OCI-LY1 (cell line): ENCODE data around the gene FITM2.

Experiments used
- H2AFZ ChIP-seq: fragments of 200-600 bp; sonication (generic), shearing (Covaris generic); 2 replicates; pipeline ENCODE4 v1.6.0; 2014; ENCODE audit warnings: antibody characterized with exemption, mild to moderate bottlenecking, low read length
- H3F3A ChIP-seq: fragments of 200-600 bp; sonication (generic), shearing (Covaris generic); 2 replicates; pipeline ENCODE4 v1.6.0; 2014; ENCODE audit warnings: mild to moderate bottlenecking, antibody characterized with exemption, low read length, moderate library complexity; ENCODE audit not compliant: insufficient read depth
- H3K27ac ChIP-seq: fragments of 200-600 bp; sonication (generic); 2 replicates; pipeline ENCODE4 v1.5.1; 2014; ENCODE audit warnings: low read length, mixed run types, mild to moderate bottlenecking, low read depth; ENCODE audit not compliant: poor library complexity, severe bottlenecking
- H3K27me3 ChIP-seq: fragments of 200-600 bp; sonication (generic); 2 replicates; pipeline ENCODE4 v1.6.0; 2014; ENCODE audit warnings: antibody characterized with exemption, mild to moderate bottlenecking, low read length, moderate library complexity; ENCODE audit not compliant: insufficient read depth
- H3K36me3 ChIP-seq: fragments of 200-600 bp; sonication (generic); 2 replicates; pipeline ENCODE4 v1.6.1; 2014; ENCODE audit warnings: mild to moderate bottlenecking, antibody characterized with exemption, low read length, moderate library complexity, mixed read lengths; ENCODE audit not compliant: insufficient read depth
- H3K4me1 ChIP-seq: fragments of 200-600 bp; sonication (generic); 2 replicates; pipeline ENCODE4 v1.5.1; 2014; ENCODE audit warnings: mild to moderate bottlenecking, low read length, moderate library complexity; ENCODE audit not compliant: insufficient read depth, severe bottlenecking
- H3K4me2 ChIP-seq: fragments of 200-600 bp; sonication (generic), shearing (Covaris generic); 2 replicates; pipeline ENCODE4 v1.6.1; 2014; ENCODE audit warnings: low read length
- H3K4me3 ChIP-seq: fragments of 200-600 bp; sonication (generic); 2 replicates; pipeline ENCODE4 v1.5.1; 2014; ENCODE audit warnings: low read length, low read depth, mild to moderate bottlenecking, mixed read lengths; ENCODE audit not compliant: poor library complexity, severe bottlenecking
- H3K79me2 ChIP-seq: fragments of 200-600 bp; shearing (Covaris generic); 2 replicates; pipeline ENCODE4 v1.6.1; 2016; ENCODE audit warnings: mixed run types, low read length, mixed read lengths; ENCODE audit not compliant: insufficient read depth
- H3K9ac ChIP-seq: fragments of 200-600 bp; sonication (generic), shearing (Covaris generic); 2 replicates; pipeline ENCODE4 v1.6.1; 2014; ENCODE audit warnings: mild to moderate bottlenecking, low read length, mixed read lengths
- H3K9me2 ChIP-seq: fragments of 200-600 bp; sonication (generic), shearing (Covaris generic); 2 replicates; pipeline ENCODE4 v1.6.1; 2014; ENCODE audit warnings: low read depth, mild to moderate bottlenecking, low read length, mixed read lengths
- H3K9me3 ChIP-seq: fragments of 200-600 bp; shearing (Covaris generic); 2 replicates; pipeline ENCODE4 v1.6.1; 2014; ENCODE audit warnings: low read length, mixed read lengths
- H4K20me1 ChIP-seq: fragments of 200-600 bp; sonication (generic), shearing (Covaris generic); 2 replicates; pipeline ENCODE4 v1.6.0; 2016; ENCODE audit warnings: mild to moderate bottlenecking, low read length; ENCODE audit not compliant: insufficient read depth
- CTCF ChIP-seq: fragments of 200-600 bp; sonication (generic), shearing (Covaris generic); IDR thresholded peaks from 2 replicates; pipeline ENCODE4 v1.5.1; 2017; ENCODE audit warnings: mild to moderate bottlenecking, antibody characterized with exemption, low read length, moderate library complexity, mixed read lengths
- EZH2 ChIP-seq: fragments of 200-600 bp; sonication (generic), shearing (Covaris generic); IDR thresholded peaks from 2 replicates; pipeline ENCODE4 v1.8.0; 2017; ENCODE audit warnings: borderline replicate concordance, mixed run types, mild to moderate bottlenecking, antibody characterized with exemption, low read length, moderate library complexity, mixed read lengths

The FITM2 gene

GRCh38 chr20:44357555-44358125, 46.6 kb upstream of the FITM2 start:
- Histone ChIP-seq H3K4me3 (no peak overlapping the region), H3K79me2 (no peaks in the 10 kb centered on the region), H3K27ac (no peak overlapping the region), H3K9me2 (no peaks in the 10 kb centered on the region), H2AFZ (no peak overlapping the region), H3K4me2 (no peak overlapping the region), H3K9me3 (no peaks in the 10 kb centered on the region), H3K4me1 (no peaks in the 10 kb centered on the region), H3K9ac (no peak overlapping the region), H4K20me1 (no peaks in the 10 kb centered on the region), H3K36me3 (no peaks in the 10 kb centered on the region), H3F3A (no peaks in the 10 kb centered on the region), H3K27me3 (0 out of 2 replicates have a peak, but pooled peaks cover 3% of the 10 kb centered on the region)
- TF ChIP-seq CTCF: no peak
- no peak for TF ChIP-seq EZH2

- Histone ChIP-seq H3K9ac (no peak overlapping the region), H3K4me3 (no peak overlapping the region), H3K4me1 (no peaks in the 10 kb centered on the region), H3K9me3 (no peaks in the 10 kb centered on the region), H3K27ac (no peak overlapping the region), H3K9me2 (no peaks in the 10 kb centered on the region), H3K27me3 (0 out of 2 replicates have a peak, but pooled peaks cover 3% of the 10 kb centered on the region), H3K36me3 (no peaks in the 10 kb centered on the region), H3F3A (no peaks in the 10 kb centered on the region), H3K79me2 (no peaks in the 10 kb centered on the region), H4K20me1 (no peaks in the 10 kb centered on the region), H2AFZ (no peak overlapping the region), H3K4me2 (no peak overlapping the region)
- TF ChIP-seq CTCF (no peak), EZH2 (no peak)
Measured at GRCh38 chr20:44357020-44357419, 46.0 kb upstream of the FITM2 start.

GRCh38 chr20:44356353-44356723, 45.3 kb upstream of the FITM2 start:
- Histone ChIP-seq H3K9me2 (no peaks in the 10 kb centered on the region), H3K4me2 (no peak overlapping the region), H3K4me1 (no peaks in the 10 kb centered on the region), H3K36me3 (no peaks in the 10 kb centered on the region), H3K79me2 (no peaks in the 10 kb centered on the region), H2AFZ (no peak overlapping the region), H3K4me3 (no peak overlapping the region), H3K9ac (no peak overlapping the region), H4K20me1 (no peaks in the 10 kb centered on the region), H3F3A (no peaks in the 10 kb centered on the region), H3K27me3 (0 out of 2 replicates have a peak, but pooled peaks cover 3% of the 10 kb centered on the region), H3K27ac (no peak overlapping the region), H3K9me3 (no peaks in the 10 kb centered on the region)
- no peak for TF ChIP-seq EZH2
- TF ChIP-seq CTCF: no peak
